ENCODE results near the gene R3HDM2.
A peak's percentile ranks its signal among the peaks of the same experiment; 100 is the strongest.

Gene R3HDM2

GRCh38 chr12:57430931-57431566 lies at the start of gene R3HDM2:
TSS of gene R3HDM2 (minus strand) at chr12:57431043. CDS start at chr12:57310428, 120,615 bp downstream.
- peak; percentile 96 for DNase-seq

DNA sequence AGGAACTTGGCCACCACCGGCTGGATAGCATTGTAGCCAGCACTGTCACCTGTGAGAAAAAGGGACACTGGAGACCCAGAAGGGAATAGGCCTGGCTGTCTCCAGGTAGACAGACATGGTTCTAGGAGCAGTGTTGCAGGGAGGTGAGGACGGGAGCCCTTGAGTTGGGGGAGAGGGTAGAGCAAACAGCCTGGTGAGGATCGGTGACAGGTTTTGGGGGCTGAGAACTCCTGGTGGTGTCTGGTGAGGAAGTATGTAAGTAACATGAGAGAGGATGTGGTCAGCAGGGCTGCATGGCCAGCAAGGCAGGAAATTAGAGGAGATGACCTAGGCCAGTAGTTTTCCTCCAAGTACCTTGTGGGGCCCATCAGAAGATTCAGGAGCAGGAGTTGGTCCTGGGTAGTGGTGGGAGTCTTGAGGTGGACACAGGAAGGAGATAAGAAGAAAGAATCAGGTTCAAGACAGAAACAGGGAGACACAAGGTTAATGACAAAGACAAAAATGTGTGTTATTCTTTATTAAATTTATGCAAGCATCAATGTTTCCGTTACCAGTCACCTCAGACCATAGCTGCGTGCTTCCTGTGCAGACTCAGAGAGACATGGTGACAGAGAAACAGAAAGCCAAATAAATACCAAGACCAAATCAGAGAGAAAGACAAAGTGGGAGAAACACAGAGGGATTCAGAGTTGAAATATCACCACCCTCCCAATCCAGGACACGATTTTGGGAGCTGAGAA lies 48.7 kb upstream of the R3HDM2 start, which contains the start of gene ARHGAP9:
Gene ARHGAP9, minus strand, starts transcription at position 491 of the 740 bp plus-strand sequence. Its CDS starts 460 bp downstream, at position 31.
- DNase-seq, result peak; percentile 62

DNA sequence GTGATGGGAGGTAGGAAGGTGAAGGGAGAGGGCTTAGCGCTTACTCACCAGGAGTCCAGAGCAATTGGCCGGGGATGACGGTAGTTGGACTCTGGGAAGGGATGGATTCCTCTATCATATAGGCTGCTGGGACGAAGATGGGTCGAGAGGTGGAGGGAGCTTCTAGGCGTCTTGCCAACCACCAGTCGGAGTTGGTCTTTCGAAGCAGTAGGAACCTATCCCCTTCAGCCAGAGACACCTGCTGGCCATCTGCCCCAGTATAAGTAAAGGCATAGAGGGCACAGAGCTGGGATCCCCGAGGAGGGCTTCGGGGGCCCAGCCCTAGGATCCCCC lies 48.2 kb upstream of the R3HDM2 start:
- DNase-seq, result no peak

- peak; percentile 53 for DNase-seq
These were observed 47.2 kb upstream of the R3HDM2 start for GRCh38 chr12:57477710-57478681.

- DNase-seq, result no peak
These were observed 46.3 kb upstream of the R3HDM2 start for GRCh38 chr12:57476993-57477709.

DNA sequence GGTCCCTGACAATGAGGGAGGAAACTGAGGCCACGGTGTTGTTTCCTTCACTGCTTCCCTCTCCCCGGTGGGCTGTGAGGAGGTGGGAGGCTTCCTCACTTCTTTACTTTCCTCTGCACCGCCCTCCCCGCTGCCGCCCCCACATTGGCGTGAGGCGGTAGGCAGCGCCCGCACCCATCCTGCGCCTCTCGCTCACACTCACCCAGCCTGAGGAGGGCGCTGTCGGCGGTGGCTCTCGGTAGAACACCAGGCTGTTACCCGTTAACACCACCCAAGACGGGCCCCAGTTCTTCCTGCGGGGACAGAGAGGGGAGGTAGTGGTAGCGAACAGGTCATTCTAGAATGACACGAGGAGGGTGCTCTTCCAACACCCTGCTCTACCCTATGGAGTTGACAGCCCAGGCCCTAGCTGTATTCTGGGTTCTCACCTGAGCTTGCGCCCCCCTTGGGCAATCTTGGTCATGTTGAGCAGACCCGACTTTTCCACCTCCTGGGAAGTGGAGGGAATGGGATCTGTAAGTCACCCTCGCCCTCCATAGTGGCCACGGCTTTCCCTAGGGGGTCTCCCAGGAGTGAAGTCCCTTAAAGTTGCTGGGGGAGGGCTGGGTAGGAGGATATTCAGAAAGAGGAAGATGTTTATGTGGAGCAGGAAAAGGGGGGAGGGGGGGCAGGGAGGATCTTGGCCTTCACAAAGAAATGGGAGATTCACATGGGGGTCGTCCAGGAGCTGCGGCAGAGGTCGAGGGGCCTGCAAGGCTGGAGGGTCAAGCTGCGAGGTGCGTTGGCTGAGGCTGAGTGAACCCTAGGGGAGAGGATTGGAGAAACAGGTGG lies 45.5 kb upstream of the R3HDM2 start:
- DNase-seq, result peak; percentile 88

DNA sequence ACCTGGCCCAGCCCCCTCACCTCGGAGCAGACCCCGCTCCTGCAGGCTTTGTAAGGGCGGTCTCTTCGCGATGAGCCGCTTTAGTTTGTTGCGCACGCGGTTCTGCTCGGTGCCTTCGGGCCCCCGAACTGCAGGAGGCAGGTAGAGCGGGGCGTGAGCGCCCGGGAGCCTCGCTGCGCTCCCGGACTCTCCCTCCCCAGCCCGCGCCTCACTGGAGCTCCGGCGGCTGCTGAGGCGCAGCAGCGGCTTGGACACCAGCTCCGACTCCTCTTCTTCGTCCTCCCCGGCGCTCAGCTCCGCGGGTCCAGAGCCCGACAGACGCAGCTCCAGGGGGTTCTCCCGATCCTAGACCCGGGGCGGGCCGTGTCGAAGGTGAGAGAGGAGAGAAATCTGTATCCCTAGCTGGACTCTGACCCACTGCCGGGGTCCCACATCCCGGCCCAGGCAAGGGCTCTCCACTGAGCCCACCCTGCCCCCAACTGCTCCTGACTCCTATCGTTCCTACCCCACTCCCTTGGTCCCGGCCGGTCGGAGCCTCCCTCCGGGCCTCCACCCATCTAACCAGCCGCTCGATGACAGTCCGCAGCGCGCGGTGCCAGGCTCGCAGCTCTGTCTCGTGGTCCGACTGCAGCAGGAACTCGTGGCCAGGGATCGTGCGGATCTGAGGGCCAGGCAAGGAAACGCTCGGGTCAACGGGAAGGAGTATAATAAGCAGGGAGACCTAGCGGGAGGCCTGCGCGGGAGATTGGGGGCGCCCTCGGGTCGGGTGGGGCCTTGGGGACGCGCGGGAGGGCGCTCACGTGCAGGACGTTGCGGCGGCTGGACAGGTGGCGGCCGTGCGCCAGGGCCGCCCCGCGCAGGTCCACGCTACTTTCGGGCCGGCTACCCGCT lies 44.7 kb upstream of the R3HDM2 start:
- no peak for DNase-seq

DNA sequence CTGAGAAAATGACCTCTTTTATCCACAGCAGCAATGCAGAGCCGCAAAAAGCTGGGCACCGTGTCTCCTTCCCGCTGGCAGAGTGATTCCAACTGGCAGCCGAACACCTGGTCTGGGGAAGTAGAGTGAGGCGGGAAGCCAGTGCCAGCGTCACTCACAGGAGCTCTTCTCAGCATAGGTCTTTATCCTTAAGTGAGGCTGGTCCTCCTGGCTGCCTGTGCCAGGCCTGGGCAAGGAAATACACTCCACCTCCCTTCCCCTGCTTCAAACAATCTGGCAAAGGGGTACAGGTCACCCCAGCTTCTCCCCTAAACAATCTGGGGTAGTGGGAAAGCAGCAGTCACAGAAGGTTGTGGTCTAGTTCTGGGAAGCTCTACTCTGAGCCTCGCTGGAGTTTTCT lies 44.0 kb upstream of the R3HDM2 start:
- no peak for DNase-seq

DNA sequence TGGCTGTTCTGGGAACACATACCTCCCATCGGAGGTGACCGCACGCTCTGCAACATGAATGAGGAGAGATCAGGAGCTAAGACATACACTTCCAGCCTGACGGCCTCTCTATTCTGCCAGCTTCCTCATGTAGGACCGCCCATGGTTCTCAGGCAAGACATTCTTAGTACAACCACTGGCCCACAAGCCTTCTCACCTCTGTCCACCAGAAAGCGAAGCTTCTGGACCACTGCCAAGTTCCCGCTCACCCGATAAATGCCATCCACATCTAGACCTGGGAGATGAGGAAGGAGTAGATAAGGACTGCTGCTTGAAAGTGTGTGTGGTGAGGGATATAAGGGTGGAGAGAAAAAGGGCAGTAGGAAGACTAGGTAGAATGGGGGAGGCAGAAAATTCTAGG lies 43.6 kb upstream of the R3HDM2 start:
- no peak for DNase-seq

GRCh38 chr12:57473886-57474285 lies 43.0 kb upstream of the R3HDM2 start:
- DNase-seq, result no peak

GRCh38 chr12:57473392-57473791 lies 42.5 kb upstream of the R3HDM2 start:
- no peak for DNase-seq

GRCh38 chr12:57472391-57472790 lies 41.5 kb upstream of the R3HDM2 start:
- no peak for DNase-seq

DNA sequence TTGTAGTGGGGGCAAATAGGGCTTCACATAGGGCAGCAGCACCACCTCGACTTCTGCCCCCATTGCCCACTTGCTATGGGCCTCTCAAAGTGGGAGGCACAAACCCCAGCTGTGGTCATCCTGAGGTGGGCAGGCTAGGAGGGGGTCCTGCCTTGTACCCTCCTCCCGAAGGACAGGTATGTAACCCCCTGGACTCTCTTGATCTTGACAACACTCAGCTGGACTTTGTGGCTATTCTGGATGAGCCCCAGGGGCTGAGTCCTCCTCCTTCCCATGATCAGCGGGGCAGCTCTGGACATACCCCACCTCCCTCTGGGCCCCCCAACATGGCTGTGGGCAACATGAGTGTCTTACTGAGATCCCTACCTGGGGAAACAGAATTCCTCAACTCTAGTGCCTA lies 40.8 kb upstream of the R3HDM2 start:
- DNase-seq, result no peak

DNA sequence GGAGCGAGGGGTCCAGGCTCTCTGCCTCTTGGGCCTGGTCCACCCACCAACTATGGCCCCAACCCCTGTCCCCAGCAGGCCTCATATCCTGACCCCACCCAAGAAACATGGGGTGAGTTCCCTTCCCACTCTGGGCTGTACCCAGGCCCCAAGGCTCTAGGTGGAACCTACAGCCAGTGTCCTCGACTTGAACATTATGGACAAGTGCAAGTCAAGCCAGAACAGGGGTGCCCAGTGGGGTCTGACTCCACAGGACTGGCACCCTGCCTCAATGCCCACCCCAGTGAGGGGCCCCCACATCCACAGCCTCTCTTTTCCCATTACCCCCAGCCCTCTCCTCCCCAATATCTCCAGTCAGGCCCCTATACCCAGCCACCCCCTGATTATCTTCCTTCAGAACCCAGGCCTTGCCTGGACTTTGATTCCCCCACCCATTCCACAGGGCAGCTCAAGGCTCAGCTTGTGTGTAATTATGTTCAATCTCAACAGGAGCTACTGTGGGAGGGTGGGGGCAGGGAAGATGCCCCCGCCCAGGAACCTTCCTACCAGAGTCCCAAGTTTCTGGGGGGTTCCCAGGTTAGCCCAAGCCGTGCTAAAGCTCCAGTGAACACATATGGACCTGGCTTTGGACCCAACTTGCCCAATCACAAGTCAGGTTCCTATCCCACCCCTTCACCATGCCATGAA lies 40.3 kb upstream of the R3HDM2 start:
- DNase-seq, result no peak

DNA sequence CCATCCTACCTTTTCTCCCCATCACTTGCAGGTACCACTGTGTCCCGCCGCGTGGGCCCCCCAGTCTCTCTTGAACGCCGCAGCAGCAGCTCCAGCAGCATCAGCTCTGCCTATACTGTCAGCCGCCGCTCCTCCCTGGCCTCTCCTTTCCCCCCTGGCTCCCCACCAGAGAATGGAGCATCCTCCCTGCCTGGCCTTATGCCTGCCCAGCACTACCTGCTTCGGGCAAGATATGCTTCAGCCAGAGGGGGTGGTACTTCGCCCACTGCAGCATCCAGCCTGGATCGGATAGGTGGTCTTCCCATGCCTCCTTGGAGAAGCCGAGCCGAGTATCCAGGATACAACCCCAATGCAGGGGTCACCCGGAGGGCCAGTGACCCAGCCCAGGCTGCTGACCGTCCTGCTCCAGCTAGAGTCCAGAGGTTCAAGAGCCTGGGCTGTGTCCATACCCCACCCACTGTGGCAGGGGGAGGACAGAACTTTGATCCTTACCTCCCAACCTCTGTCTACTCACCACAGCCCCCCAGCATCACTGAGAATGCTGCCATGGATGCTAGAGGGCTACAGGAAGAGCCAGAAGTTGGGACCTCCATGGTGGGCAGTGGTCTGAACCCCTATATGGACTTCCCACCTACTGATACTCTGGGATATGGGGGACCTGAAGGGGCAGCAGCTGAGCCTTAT lies 39.6 kb upstream of the R3HDM2 start:
- no peak for DNase-seq

DNA sequence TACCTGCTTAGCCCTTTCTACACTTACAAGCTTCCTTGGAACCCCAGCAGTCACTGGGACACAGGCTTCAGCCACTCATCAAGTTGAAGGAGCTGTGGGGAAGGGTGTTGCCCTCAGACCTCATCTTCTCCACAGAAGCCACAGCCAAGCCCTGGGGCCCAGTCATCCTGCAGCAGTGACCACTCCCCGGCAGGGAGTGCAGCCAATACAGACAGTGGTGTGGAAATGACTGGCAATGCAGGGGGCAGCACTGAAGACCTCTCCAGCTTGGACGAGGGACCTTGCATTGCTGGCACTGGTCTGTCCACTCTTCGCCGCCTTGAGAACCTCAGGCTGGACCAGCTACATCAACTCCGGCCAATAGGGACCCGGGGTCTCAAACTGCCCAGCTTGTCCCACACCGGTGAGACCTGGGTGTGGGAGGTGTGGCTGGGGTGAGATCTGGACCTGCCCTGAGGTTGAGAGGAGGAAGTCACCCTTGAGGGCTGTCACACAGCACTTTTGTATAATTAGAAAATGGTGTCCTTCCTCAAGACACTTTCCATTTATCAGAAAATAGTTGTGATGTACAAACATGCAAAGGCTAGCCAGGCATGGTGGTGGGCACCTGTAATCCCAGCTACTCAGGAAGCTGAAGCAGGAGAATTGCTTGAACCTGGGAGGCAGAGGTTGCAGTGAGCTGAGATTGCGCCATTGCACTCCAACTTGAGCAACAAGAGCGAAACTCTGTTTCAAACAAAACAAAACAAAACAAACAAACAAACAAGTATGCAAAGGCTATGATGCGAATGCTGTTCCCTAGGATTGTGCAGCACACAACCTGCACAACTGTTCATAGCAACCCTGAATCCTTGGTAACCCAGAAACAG lies 38.7 kb upstream of the R3HDM2 start:
- no peak for DNase-seq

DNA sequence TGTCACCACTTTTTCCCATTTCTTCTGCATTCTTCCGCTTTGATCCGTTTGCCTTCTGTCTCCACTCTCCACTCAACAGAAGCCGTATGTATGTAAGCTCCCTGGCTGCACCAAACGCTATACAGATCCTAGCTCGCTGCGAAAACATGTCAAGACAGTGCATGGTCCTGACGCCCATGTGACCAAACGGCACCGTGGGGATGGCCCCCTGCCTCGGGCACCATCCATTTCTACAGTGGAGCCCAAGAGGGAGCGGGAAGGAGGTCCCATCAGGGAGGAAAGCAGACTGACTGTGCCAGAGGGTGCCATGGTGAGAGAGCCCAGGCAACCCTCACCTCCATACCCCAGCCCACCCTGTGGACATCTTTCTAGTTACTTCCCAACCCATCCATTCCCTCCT lies 37.1 kb upstream of the R3HDM2 start:
- DNase-seq, result no peak

- no peak for DNase-seq
These were observed 36.5 kb upstream of the R3HDM2 start for GRCh38 chr12:57467212-57467874.

All from stimulated activated CD4-positive, alpha-beta T cell treated with anti-CD3 and anti-CD28 coated beads, Interleukin-1b, Interleukin-23, amount 100 ng/mL, for 48 hours (primary cell).